T-cell (primary cell): ENCODE measurements around the gene MAP4K4. TPM values are rescaled to one million over a fixed set of nuclear protein-coding genes. Genes with fewer than 3 reads are reported as not detected.

ENCODE experiments used
- ATAC-seq, 4 experiments: fragments of 200-7000 bp in 3 of 4; fragments of 150-1000 bp in 1 of 4; cut with Tn5 transposase; replicated peaks in 1 of 4; 1 replicate in 3 of 4; 2 replicates in 1 of 4; pipeline ENCODE4 v1.10.0; 2021; ENCODE audit warnings: moderate library complexity in 3 of 4, mild to moderate bottlenecking in 2 of 4, moderate number of reproducible peaks in 1 of 4
- CTCF ChIA-PET, 2 donors: fragments of 300-600 bp; sonication (Branson Sonifier 250); formaldehyde crosslinking; loops; one replicate each; lab custom pipeline; 2022; ENCODE audit warnings: antibody characterized with exemption in 2 of 2; lab: Charles Lee
- POLR2A ChIA-PET, 2 donors: fragments of 300-600 bp; sonication (Branson Sonifier 250); formaldehyde crosslinking; loops; one replicate each; lab custom pipeline; 2022; ENCODE audit warnings: antibody characterized with exemption in 2 of 2; lab: Charles Lee
- DNase-seq, 35 experiments: peaks; one replicate each; pipeline versions ENCODE4 v3.0.0 to v3.0.0-alpha.2; 2013 to 2023
- H3K27ac ChIP-seq: one replicate; pipeline ENCODE4 v1.5.1; 2013; ENCODE audit warnings: low read length
- H3K27me3 ChIP-seq, 2 experiments: replicated peaks in 1 of 2; 1 replicate in 1 of 2; 2 replicates in 1 of 2; pipeline versions ENCODE4 v1.6.1 to v1.7.0; 2013; ENCODE audit warnings: low read length in 1 of 2, mixed read lengths in 1 of 2; ENCODE audit not compliant: control insufficient read depth in 2 of 2, insufficient read depth in 2 of 2; ENCODE audit errors: extremely low read depth in 1 of 2
- H3K36me3 ChIP-seq, 2 donors: 1 replicate in 1 of 2; 2 replicates in 1 of 2; pipeline versions ENCODE4 v1.6.1 to v1.7.0; 2013; ENCODE audit warnings: low read length in 1 of 2; ENCODE audit not compliant: control insufficient read depth in 2 of 2, insufficient read depth in 1 of 2; ENCODE audit errors: extremely low read depth in 1 of 2
- H3K4me1 ChIP-seq, 2 experiments: 1 replicate in 1 of 2; 2 replicates in 1 of 2; pipeline versions ENCODE4 v1.6.1 to v1.7.0; 2013; ENCODE audit warnings: low read length in 2 of 2, mixed read lengths in 1 of 2; ENCODE audit not compliant: insufficient read depth in 2 of 2, control insufficient read depth in 1 of 2; ENCODE audit errors: extremely low read depth in 1 of 2
- H3K4me3 ChIP-seq, 2 donors: 1 replicate in 1 of 2; 2 replicates in 1 of 2; pipeline versions ENCODE4 v1.5.1 to v1.7.0; 2013; ENCODE audit warnings: mild to moderate bottlenecking in 2 of 2, low read length in 1 of 2, moderate library complexity in 1 of 2; ENCODE audit not compliant: control insufficient read depth in 1 of 2; ENCODE audit errors: extremely low read depth in 1 of 2
- H3K9me3 ChIP-seq: 2 replicates; pipeline ENCODE4 v1.7.0; 2013
- H3K27ac Mint-ChIP-seq, 2 donors: one replicate each; pipeline ENCODE4 v1.8.0; 2020 to 2021; ENCODE audit warnings: mild to moderate bottlenecking in 2 of 2, mixed read lengths in 2 of 2
- H3K27me3 Mint-ChIP-seq, 2 donors: one replicate each; pipeline ENCODE4 v1.8.0; 2021 to 2022; ENCODE audit warnings: mixed read lengths in 2 of 2
- H3K36me3 Mint-ChIP-seq: one replicate; pipeline ENCODE4 v1.8.0; 2021; ENCODE audit warnings: mixed read lengths
- H3K4me1 Mint-ChIP-seq, 3 donors: one replicate each; pipeline ENCODE4 v1.8.0; 2020 to 2022; ENCODE audit warnings: mixed read lengths in 3 of 3, mild to moderate bottlenecking in 1 of 3
- H3K4me3 Mint-ChIP-seq, 3 donors: one replicate each; pipeline ENCODE4 v1.8.0; 2020 to 2022; ENCODE audit warnings: mild to moderate bottlenecking in 3 of 3, mixed read lengths in 3 of 3, moderate library complexity in 3 of 3
- H3K9me3 Mint-ChIP-seq, 3 donors: one replicate each; pipeline ENCODE4 v1.8.0; 2020 to 2022; ENCODE audit warnings: mixed read lengths in 3 of 3
- WGBS: methylation state at CpG from one replicate; pipeline ENCODE4 v1.1.5; 2013; ENCODE audit warnings: missing lambda C conversion rate; ENCODE audit not compliant: insufficient coverage; 5-methylcytosine and 5-hydroxymethylcytosine counted together
- total RNA-seq, 35 experiments: library from RNA in 6 of 35; stranded (reverse) in 6 of 35; fragments of 120-200 nt in 1 of 35; gene quantifications; one replicate each; pipeline versions ENCODE4 v1.2.1 to v1.2.4 and lab custom pipeline; 2013 to 2026

The MAP4K4 gene
- total RNA-seq, 5 donors from 2014 or later (not counting 1 experiment from before 2014, with no cell fraction given) = 84.2 to 148 (median 93.2) TPM

GRCh38 chr2:101710471-101711318, 13.2 kb downstream of the MAP4K4 start:
- Mint-ChIP-seq H3K4me1 (peaks cover 76 to 84% (median 81%) of the 10 kb centered on the region in 3 donors), H3K9me3 (no peaks in the 10 kb centered on the region), H3K36me3 (no peaks in the 10 kb centered on the region), H3K27ac (peak overlapping the region; percentile 84 to 85), H3K4me3 (peak overlapping the region; percentile 29 to 60 (median 42)), H3K27me3 (no peaks in the 10 kb centered on the region)
- Histone ChIP-seq H3K36me3 (no peaks in the 10 kb centered on the region), H3K4me3 (no peak overlapping the region), H3K9me3 (no peaks in the 10 kb centered on the region), H3K4me1 (peaks cover 61 to 65% of the 10 kb centered on the region in 2 experiments), H3K27ac (peak overlapping the region; percentile 35), H3K27me3 (no peaks in the 10 kb centered on the region)
- CTCF ChIA-PET = interaction anchor here (0.5 to 1.2 kb wide), 2 partner anchors 11 to 155 kb away, joined by 3 to 8 read pairs; no protein-coding TSS in a partner anchor
- 57% methylated on average over 2 of the region's 7 CpGs for WGBS
- ATAC-seq (peak; percentile 27 to 89 (median 86)), DNase-seq (peak in 1 of 35 experiments; percentile 42)
- POLR2A ChIA-PET = interaction anchor here (0.6 to 1.0 kb wide), 4 partner anchors 8 to 147 kb away, joined by 3 to 4 read pairs (median 3); no protein-coding TSS in a partner anchor

GRCh38 chr2:101714118-101714517, 16.6 kb downstream of the MAP4K4 start:
- DNase-seq (no peak), ATAC-seq (no peak)
- Mint-ChIP-seq H3K4me3 (peak overlapping the region in 1 of 3 donors; percentile 22), H3K4me1 (peaks cover 77 to 85% (median 84%) of the 10 kb centered on the region in 3 donors), H3K27ac (peak overlapping the region; percentile 67 to 79), H3K36me3 (peaks cover under 1% of the 10 kb centered on the region), H3K27me3 (no peaks in the 10 kb centered on the region), H3K9me3 (no peaks in the 10 kb centered on the region)
- Histone ChIP-seq H3K4me1 (peaks cover 65 to 72% of the 10 kb centered on the region in 2 experiments), H3K36me3 (no peaks in the 10 kb centered on the region), H3K27ac (no peak overlapping the region), H3K9me3 (no peaks in the 10 kb centered on the region), H3K27me3 (no peaks in the 10 kb centered on the region), H3K4me3 (no peak overlapping the region)
- ChIA-PET POLR2A (no interaction called here), CTCF (interaction anchor here in 1 of 2 donors (0.6 kb wide), 1 partner anchor 14 kb away, joined by 4 read pairs; no protein-coding TSS in a partner anchor)
- no CpG with 5 or more reads among the region's 3 CpGs for WGBS

- H3K27me3 ChIP-seq = no peaks in the 10 kb centered on the region
- no peaks in the 10 kb centered on the region for H3K27me3 Mint-ChIP-seq
- no peaks in the 10 kb centered on the region for H3K9me3 ChIP-seq
- no peaks in the 10 kb centered on the region for H3K36me3 ChIP-seq
- peaks cover 9% of the 10 kb centered on the region for H3K36me3 Mint-ChIP-seq
- peak overlapping the region in 1 of 2 donors; percentile 2 for H3K4me3 ChIP-seq
- peak in 32 of 35 experiments; percentile 42 to 78 (median 62) for DNase-seq
- 18% methylated on average over 3 of the region's 9 CpGs for WGBS
- H3K27ac ChIP-seq = peak overlapping the region; percentile 76
- ATAC-seq = peak; percentile 70 to 78 (median 74)
- H3K4me1 Mint-ChIP-seq = peaks cover 76 to 90% (median 90%) of the 10 kb centered on the region in 3 donors
- POLR2A ChIA-PET = interaction anchor here (0.5 to 1.1 kb wide), 8 partner anchors 10 to 446 kb away, joined by 3 to 10 read pairs (median 4); no protein-coding TSS in a partner anchor
- H3K27ac Mint-ChIP-seq = peak overlapping the region; percentile 95 to 98
- no peaks in the 10 kb centered on the region for H3K9me3 Mint-ChIP-seq
- H3K4me3 Mint-ChIP-seq = peak overlapping the region; percentile 58 to 81 (median 59)
- CTCF ChIA-PET = interaction anchor here (0.7 to 1.9 kb wide), 9 partner anchors 9 to 113 kb away, joined by 3 to 9 read pairs (median 5); partner anchors contain the start of gene MAP4K4 (in 1 of the 2)
- peaks cover 70 to 72% of the 10 kb centered on the region in 2 experiments for H3K4me1 ChIP-seq
Measured at GRCh38 chr2:101717071-101717845, 19.8 kb downstream of the MAP4K4 start.

- CTCF ChIA-PET = interaction anchor here (0.5 to 1.9 kb wide), 6 partner anchors 11 to 52 kb away, joined by 3 to 9 read pairs (median 4); partner anchors contain the start of gene MAP4K4 (in 1 of the 2)
- peaks cover 0 to 4% (median 0%) of the 10 kb centered on the region in 3 donors for H3K9me3 Mint-ChIP-seq
- no peaks in the 10 kb centered on the region for H3K36me3 ChIP-seq
- WGBS = no CpG with 5 or more reads among the region's 1 CpG
- H3K4me3 ChIP-seq = peak overlapping the region in 1 of 2 donors; percentile 19
- peak overlapping the region; percentile 21 to 81 (median 55) for H3K4me3 Mint-ChIP-seq
- H3K36me3 Mint-ChIP-seq = peaks cover 13% of the 10 kb centered on the region
- peak overlapping the region; percentile 76 for H3K27ac ChIP-seq
- POLR2A ChIA-PET = interaction anchor here (0.6 to 1.1 kb wide), 5 partner anchors 7 to 414 kb away, joined by 3 to 4 read pairs (median 3); no protein-coding TSS in a partner anchor
- H3K4me1 ChIP-seq = peaks cover 60 to 73% of the 10 kb centered on the region in 2 experiments
- no peak for ATAC-seq
- no peaks in the 10 kb centered on the region for H3K9me3 ChIP-seq
- H3K27me3 Mint-ChIP-seq = no peaks in the 10 kb centered on the region
- no peak for DNase-seq
- H3K27me3 ChIP-seq = no peaks in the 10 kb centered on the region
- peak overlapping the region; percentile 95 to 98 for H3K27ac Mint-ChIP-seq
- H3K4me1 Mint-ChIP-seq = peaks cover 88 to 95% (median 95%) of the 10 kb centered on the region in 3 donors
Measured at GRCh38 chr2:101718479-101718878, 21.0 kb downstream of the MAP4K4 start.

GRCh38 chr2:101718993-101719571, 21.6 kb downstream of the MAP4K4 start:
- Histone ChIP-seq H3K9me3 (no peaks in the 10 kb centered on the region), H3K36me3 (no peaks in the 10 kb centered on the region), H3K27me3 (no peaks in the 10 kb centered on the region), H3K27ac (peak overlapping the region; percentile 75), H3K4me3 (peak overlapping the region in 1 of 2 donors; percentile 19), H3K4me1 (peaks cover 62 to 76% of the 10 kb centered on the region in 2 experiments)
- H3K36me3 Mint-ChIP-seq = peaks cover 15% of the 10 kb centered on the region
- H3K9me3 Mint-ChIP-seq = peaks cover 0 to 4% (median 0%) of the 10 kb centered on the region in 3 donors
- DNase-seq = peak in 26 of 35 experiments; percentile 16 to 75 (median 47)
- H3K4me1 Mint-ChIP-seq = peaks cover 89 to 95% (median 95%) of the 10 kb centered on the region in 3 donors
- H3K27ac Mint-ChIP-seq = peak overlapping the region; percentile 95 to 98
- WGBS = 31% methylated on average over 1 of the region's 1 CpG
- ChIA-PET POLR2A (interaction anchor here (0.6 to 1.3 kb wide), 5 partner anchors 8 to 22 kb away, joined by 3 to 8 read pairs (median 3); no protein-coding TSS in a partner anchor), CTCF (interaction anchor here (0.5 to 1.7 kb wide), 6 partner anchors 14 to 705 kb away, joined by 3 to 9 read pairs (median 3); partner anchors contain the start of gene MAP4K4 (in 1 of the 2))
- peak; percentile 91 to 96 (median 94) for ATAC-seq
- peak overlapping the region; percentile 46 to 81 (median 55) for H3K4me3 Mint-ChIP-seq
- H3K27me3 Mint-ChIP-seq = no peaks in the 10 kb centered on the region
